GM19455 (cell line): ENCODE results near the gene ITGA6.
"Not testable (repeated sequence)": the region's sequence is repeated elsewhere in the genome, so short reads cannot be mapped to it uniquely, and the experiment has no call there.

Experiments used
- ATAC-seq: cut with Tn5 transposase; IDR thresholded peaks from one replicate; pipeline ENCODE4 v1.9.1; 2021; ENCODE audit not compliant: unreplicated experiment

Gene ITGA6

GRCh38 chr2:172513524-172513900 lies 86.1 kb downstream of the ITGA6 start:
- no peak for ATAC-seq

DNA sequence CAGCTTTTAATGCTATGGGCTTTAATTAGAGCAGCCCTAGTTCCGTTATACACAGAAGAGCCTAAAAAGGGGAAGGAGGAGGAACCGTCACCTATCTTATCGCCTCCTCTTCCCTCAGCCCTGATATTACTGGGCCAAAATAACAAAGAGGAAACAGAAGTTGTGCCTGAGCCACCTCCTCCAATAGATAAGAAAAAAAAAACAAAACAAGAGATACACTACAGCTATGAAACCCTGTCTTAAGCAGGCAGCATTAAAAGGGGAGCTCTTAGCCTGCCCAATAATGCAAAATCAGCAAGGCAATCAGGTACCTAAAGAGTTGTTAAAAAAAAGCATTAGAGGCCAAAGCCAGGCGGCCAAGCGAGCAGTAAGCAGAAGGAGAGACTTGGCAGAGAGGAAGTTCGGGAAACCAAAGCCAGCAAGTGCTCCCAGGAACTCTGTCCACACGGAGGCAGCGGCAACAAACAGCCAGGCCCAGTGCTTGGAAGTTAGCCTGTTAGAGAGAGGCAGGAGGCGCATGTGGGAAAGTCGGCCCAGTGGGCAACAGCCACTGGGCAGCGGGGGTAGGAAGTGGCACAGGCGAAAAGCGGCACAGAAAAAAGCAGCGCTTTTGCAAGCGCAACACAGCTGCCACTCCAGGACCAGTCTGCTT lies 86.7 kb downstream of the ITGA6 start:
- no peak for ATAC-seq

GRCh38 chr2:172516299-172516698 lies 88.9 kb downstream of the ITGA6 start:
- ATAC-seq: no peak

GRCh38 chr2:172518995-172519394 lies 91.6 kb downstream of the ITGA6 start:
- ATAC-seq: no peak

DNA sequence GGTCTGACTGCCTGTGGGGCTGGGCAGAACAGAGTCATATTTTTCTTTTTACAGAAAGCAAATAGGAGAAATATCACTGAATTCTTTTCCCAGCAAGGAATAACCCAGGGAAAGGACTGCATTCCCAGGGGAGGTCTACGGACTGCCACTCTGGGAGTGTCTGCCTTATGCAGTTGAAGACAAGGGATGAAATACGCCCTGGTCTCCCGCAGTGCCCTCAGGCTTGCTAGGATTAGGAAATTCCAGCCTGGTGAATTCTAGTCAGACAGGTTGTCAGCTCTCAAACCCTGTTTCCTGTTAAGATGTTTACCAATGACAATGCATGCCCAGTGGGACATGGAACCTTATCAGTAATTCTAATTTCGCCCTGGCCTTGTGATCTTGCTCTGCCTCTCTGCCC lies 98.2 kb downstream of the ITGA6 start:
- ATAC-seq: no peak

DNA sequence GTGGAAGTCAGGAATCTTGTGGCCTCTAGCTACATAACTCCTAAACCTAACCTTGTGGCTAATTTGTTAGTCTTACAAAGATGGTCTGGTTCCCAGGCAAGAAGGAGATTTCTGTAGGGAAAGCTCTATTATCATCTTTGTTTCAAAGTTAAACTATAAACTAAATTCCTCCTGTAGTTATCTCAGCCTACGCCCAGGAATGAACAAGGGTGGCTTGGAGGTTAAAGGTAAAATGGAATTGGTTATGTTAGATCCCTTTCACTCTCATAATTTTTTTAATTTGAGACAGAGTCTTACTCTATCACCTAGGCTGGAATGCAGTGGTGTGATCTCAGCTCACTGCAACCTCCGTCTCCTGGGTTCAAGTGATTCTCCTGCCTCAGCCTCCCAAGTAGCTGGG lies 103.9 kb downstream of the ITGA6 start:
- no peak for ATAC-seq

DNA sequence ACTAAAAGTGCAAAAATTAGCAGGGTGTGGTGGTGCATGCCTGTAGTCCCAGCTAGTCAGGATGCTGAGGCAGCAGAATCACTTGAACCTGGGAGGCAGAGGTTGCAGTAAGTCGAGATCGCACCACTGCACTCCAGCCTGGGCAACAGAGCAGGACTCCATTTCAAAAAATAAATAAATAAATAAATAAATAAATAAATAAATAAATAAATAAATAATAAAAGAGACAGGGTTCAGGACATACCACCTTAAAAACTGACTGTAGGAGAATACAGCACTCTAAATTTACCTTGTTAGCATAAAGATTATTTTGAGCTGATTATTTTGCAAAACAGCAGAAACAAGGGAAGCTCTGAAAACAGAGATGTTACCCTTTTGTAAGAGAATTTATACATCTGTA lies 105.1 kb downstream of the ITGA6 start:
- not testable (repeated sequence) for ATAC-seq

DNA sequence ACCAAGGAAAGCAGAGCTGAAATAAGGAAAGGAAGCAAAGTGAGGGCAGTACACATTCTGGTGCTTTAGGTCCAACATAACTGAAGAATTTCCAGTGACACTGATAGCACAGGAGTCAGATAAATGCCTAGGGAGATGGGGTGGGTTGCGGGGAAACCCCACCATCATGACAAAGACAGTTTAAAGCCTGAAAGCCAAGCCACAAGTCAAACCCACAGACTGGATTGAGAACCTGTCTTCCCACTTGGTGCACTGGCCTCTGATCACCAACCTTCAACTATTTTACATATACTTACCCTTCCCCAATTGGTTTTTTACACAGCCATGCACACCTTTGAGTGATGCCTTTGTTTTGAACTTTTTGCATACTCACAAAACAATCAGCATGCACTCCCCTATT lies 106.3 kb downstream of the ITGA6 start:
- ATAC-seq: no peak

GRCh38 chr2:172535119-172535518 lies 107.7 kb downstream of the ITGA6 start:
- ATAC-seq: no peak

- not testable (repeated sequence) for ATAC-seq
These were observed 110.5 kb downstream of the ITGA6 start for GRCh38 chr2:172537851-172538250.

DNA sequence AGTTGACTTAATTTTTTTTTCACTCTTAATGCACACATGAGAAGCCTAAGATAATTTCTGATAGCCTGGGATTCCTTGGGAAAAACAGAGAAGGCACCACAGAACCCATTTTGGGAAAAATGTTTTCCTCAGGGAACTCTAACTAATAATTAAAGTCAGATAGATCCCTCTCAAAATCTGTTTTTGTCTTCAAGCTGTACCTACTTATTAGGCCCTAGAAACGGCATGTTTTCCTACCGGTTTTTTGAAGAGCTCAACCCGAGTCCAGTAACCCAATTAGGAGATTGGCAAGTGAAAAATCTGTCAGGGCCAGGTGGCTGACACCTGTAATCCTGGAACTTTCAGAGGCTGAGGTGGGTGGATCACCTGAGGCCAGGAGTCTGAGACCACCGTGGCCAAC lies 112.4 kb downstream of the ITGA6 start:
- ATAC-seq: no peak

DNA sequence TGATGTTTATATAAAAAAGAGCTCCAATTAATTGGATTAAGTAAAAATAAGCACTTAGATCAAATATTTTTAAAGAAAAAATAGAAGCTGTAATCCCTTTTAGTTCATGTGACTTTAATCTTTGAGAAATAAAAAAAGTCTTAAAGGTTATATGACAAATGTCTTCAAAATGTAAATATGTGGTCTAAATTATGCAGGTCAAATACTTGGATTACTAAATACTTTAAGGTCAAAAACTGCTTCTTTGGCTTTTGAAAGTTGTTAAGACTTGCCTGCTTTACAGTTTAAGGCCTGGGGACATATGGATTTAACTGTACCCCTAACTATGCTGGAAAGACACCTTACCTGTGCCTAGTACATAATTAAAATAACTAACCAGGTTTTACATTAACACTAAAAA lies 113.0 kb downstream of the ITGA6 start:
- ATAC-seq: no peak

DNA sequence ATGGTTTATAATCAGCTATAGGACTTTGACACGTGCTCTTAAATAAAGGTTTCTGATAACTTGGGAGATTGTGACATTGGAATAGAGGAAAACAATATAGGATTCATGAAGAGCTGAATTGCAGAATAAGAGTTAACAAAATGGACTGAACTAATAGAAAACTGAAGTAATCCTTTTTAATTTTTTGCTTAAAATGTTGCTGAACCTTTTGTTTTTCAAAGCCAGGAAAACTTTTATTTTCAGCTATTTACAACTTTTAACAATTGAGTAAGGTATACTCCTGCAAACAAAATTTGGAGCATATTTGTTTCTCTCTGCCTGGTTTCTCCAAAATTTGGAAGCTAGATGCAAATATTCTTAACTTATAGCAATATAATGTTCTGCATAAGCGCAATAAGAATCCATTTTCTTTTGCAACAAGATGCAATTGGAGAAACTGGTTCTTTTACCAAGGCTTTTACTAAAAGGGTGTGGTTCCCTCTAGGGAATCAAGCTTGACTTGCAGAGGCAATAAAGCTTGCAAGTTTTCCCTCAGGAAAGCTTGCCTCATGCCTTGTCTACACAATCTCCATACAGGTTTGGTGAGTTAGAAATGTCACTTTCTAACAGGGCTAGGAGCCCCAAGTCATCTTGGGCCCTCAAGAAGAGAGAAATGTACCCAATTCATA lies 118.2 kb downstream of the ITGA6 start:
- no peak for ATAC-seq

DNA sequence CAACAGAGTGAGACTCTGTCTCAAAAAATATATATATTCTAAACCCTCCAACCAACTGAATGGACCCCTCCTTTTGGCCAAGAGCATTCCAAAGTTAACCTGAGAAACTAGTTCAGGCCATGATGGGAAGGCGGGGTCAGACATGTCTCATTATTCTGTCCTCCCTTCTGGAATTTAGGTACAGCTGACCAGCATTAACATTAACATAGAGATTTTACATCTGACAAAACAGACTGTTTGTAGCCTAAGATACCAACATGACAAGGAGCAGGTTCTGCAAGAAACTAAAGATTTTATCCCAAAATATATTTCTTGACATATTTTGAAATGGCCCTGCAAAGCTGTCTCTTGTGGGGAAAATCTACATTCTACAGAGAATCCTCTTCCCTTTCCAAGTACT lies 121.7 kb downstream of the ITGA6 start:
- no peak for ATAC-seq

DNA sequence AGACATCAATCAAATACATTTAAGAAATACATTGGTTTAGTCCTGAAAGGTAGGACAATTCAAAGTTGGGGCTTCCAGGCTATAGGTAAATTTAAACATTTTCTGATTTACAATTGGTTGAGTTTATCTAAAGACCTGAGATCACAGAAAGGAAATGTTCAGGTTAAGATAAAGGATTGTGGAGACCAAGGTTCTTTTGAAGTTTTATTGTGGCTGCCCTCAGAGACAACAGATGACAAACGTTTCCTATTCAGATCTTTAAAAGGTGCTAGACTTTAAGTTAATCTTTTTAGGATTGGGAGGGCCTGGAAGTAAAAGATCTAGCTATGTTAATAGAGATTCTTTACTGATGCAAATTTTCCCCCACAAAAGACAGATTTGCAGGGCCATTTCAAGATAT lies 122.4 kb downstream of the ITGA6 start:
- not testable (repeated sequence) for ATAC-seq

DNA sequence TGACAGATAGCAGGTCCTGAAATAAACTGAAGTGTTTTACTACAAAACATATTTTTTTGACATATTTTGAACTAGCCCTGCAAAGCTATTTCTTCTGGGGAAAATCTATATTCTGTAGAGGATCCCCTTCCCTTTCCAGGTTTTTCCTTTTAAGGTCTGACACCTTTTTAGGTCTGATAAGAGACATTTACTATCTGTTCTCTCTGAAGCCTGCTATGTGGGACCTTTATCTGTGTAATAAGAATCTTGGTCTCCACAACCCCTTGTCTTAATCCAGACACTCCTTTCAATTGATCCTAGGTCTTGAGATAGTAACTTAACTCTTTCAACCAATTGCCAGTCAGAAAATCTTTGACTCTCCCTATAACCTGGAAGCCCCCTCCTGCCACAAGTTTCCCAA lies 123.0 kb downstream of the ITGA6 start:
- ATAC-seq: no peak

- no peak for ATAC-seq
These were observed 123.9 kb downstream of the ITGA6 start for GRCh38 chr2:172551271-172551670.

GRCh38 chr2:172552547-172553291 lies 125.3 kb downstream of the ITGA6 start:
- ATAC-seq: no peak

DNA sequence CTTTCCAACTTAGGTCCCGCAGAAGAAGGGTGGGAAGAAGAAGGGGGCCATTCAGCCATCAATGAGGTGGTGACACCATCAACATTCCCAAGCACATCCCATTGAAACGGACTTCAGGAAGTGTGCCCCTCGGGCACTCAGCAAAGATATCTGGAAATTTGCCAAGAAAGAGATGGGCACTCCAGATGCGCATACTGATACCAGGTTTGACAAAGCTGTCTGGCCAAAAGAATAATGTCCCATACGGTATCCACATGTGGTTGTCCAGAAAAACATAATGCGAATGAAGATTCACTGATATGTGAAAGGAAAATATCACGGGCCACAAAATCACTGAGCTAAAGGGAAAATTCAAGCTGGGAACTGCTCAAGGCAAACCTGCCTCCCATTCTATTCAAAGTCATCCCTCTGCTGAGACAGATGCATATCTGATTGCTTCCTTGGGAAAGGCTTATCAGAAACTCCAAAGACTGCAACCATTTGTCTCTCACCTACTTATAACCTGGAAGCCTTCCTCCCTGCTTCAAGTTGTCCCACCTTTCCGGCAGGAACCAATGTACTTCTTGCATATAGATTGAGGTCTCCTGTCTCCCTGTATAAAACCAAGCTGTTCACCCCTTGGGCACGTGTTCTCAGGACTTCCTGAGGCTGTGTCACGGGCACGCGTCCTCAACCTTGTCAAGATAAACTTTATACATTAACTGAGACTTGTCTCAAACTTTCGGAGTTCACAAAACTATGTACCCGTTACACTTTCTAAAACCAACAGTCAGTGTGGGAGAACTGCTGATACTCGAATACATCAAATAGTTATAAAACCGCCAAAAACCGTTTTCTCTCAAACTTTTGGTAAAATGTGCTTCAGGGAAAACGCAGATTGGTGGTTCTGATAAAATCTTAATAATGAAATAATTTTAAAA lies 127.2 kb downstream of the ITGA6 start:
- ATAC-seq: no peak

GRCh38 chr2:172555272-172555521 lies 127.8 kb downstream of the ITGA6 start:
- ATAC-seq: peak; percentile 12
